H1 (cell line): Measurements from ENCODE around the gene ATXN7. TPM values are rescaled to one million over a fixed set of nuclear protein-coding genes. Genes with fewer than 3 reads are reported as not detected.

ENCODE experiments used
- CBX5 ChIP-seq: fragments of 300-800, 300-1000 bp; sonication (generic); IDR thresholded peaks from 2 replicates; pipeline ENCODE4 v1.7.1; 2016; ENCODE audit warnings: antibody characterized with exemption, low read length, low read depth
- SP2 ChIP-seq: IDR thresholded peaks from 2 replicates; pipeline ENCODE4 v1.6.1; 2012; ENCODE audit warnings: mild to moderate bottlenecking, low read length, inconsistent platforms
- polyA plus RNA-seq, 7 experiments: library from polyadenylated mRNA; depleted of rRNA in 3 of 7; stranded (reverse) in 5 of 7; unstranded in 2 of 7; fragments of >200 nt in 5 of 7; fragments of 200-250 nt in 2 of 7; gene quantifications; 1 replicate in 5 of 7; 2 replicates in 1 of 7; 4 replicates in 1 of 7; pipeline versions ENCODE4 v1.2.1 to v1.2.3, GENCODE V29; 2011 to 2013; ENCODE audit warnings: missing spikeins in 2 of 7, mixed read lengths in 2 of 7
- total RNA-seq: library from RNA; stranded (reverse); fragmentation: NEBNext Ultra II Directional; extraction: Animal tissue kit (Norgen Biotek cat#: 25700); gene quantifications from 2 replicates; pipeline ENCODE4 v1.2.1, GENCODE V29; 2021

Gene ATXN7
- total and polyA plus RNA-seq, 2 of the 8 experiments (the other 6 are each of a cell fraction or from before 2014, with no cell fraction given): 15.5 to 16.8 TPM

DNA sequence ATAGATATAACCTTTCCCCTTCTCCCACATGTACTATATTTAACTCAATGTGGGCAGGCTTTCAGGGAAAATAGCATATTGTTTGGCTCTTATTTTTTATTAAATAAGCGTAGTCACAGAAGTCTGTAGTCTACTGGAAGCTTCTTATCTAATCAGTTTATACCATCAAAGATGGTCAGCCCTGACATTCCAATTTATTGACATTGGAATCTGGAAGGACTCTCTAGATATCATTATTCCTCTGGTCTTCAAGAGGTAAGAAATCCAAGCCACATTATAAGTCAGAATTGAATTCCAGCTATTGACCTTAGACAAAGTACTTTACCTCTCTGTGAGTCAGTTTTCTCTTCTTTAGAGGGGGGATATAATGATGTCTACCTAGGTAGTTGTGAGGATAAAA is 87.0 kb downstream of the ATXN7 start (continued):
- TF ChIP-seq CBX5 (no peak), SP2 (no peak)
